GM23338 (cell line): ENCODE measurements around the gene MUC13.

ENCODE experiments used
- CREB1 ChIP-seq: fragments of 250-450 bp; sonication (Bioruptor Pico); IDR thresholded peaks from 2 replicates; pipeline ENCODE4 v1.5.0; 2020; ENCODE audit warnings: low read depth, mild to moderate bottlenecking, moderate library complexity
- CTCF ChIP-seq, 2 experiments: fragments of 200-600 bp in 1 of 2; sonication (generic) in 1 of 2; conservative IDR thresholded peaks; 2 replicates each; pipeline versions ENCODE4 v1.5.1 to v1.6.1; 2016 to 2017; ENCODE audit warnings: antibody characterized with exemption in 2 of 2, low read depth in 2 of 2, mild to moderate bottlenecking in 2 of 2, moderate library complexity in 1 of 2
- ETS1 ChIP-seq: IDR thresholded peaks from 2 replicates; pipeline ENCODE4 v1.6.1; 2016; ENCODE audit warnings: antibody characterized with exemption
- EZH2 ChIP-seq: fragments of 200-600 bp; sonication (generic); IDR thresholded peaks from one replicate; pipeline ENCODE4 v1.8.0; 2017; ENCODE audit warnings: antibody characterized with exemption, mild to moderate bottlenecking, low read depth; ENCODE audit not compliant: unreplicated experiment
- EZH2phosphoT487 ChIP-seq: fragments of 200-600 bp; sonication (generic); IDR thresholded peaks from one replicate; pipeline ENCODE4 v1.8.1; 2018; ENCODE audit warnings: antibody characterized with exemption; ENCODE audit not compliant: unreplicated experiment
- POLR2AphosphoS5 ChIP-seq: IDR thresholded peaks from 2 replicates; pipeline ENCODE4 v1.6.1; 2016; ENCODE audit warnings: antibody characterized with exemption, low read depth
- REST ChIP-seq: IDR thresholded peaks from one replicate; pipeline ENCODE4 v1.6.1; 2018; ENCODE audit warnings: antibody characterized with exemption; ENCODE audit not compliant: unreplicated experiment
- STAT1 ChIP-seq: IDR thresholded peaks from one replicate; pipeline ENCODE4 v1.6.1; 2016; ENCODE audit warnings: antibody characterized with exemption; ENCODE audit not compliant: unreplicated experiment

- no peak for TF ChIP-seq CTCF (conservative IDR thresholded peaks at IDR 0.05; ENCODE audit: low read depth in 2 of 2)
- no peak for TF ChIP-seq CREB1 (CRISPR knock-in tag)
- no peak for TF ChIP-seq POLR2AphosphoS5
- no peak for TF ChIP-seq ETS1
- no peak for TF ChIP-seq REST
- TF ChIP-seq EZH2phosphoT487, result no peak
- TF ChIP-seq EZH2, result no peak
- no peak for TF ChIP-seq STAT1
Observed at GRCh38 chr3:124926426-124927101, 8.0 kb downstream of the MUC13 start.
